Bronchus fibroblast of lung (primary cell): ENCODE measurements around the gene ADAMTSL5. TPM values are rescaled to one million over a fixed set of nuclear protein-coding genes. Genes with fewer than 3 reads are reported as not detected.

Source experiments
- total RNA-seq: library from RNA; depleted of rRNA; stranded (reverse); fragments of >200 nt; gene quantifications from 2 replicates; pipeline ENCODE4 v1.2.3, GENCODE V29; 2015

Gene ADAMTSL5
- total RNA-seq, result 1.2 and 2.0 TPM in 2 replicates

GRCh38 chr19:1512671-1513498 is at the start of gene ADAMTSL5:
Gene ADAMTSL5 (minus strand): TSS chr19:1513019. CDS start chr19:1510943, 2,076 bp downstream.

GRCh38 chr19:1523412-1524286 is 10.8 kb upstream of the ADAMTSL5 start, which contains the start of gene PLK5:
Gene PLK5 (plus strand): TSS chr19:1524077. CDS start chr19:1526997, 2,920 bp downstream.

GRCh38 chr19:1491114-1491848 is 21.5 kb downstream of the ADAMTSL5 start, which contains the start of gene REEP6:
Gene REEP6 (plus strand): TSS chr19:1491181. CDS start chr19:1491270, 89 bp downstream.

GRCh38 chr19:1490311-1491113 is 22.3 kb downstream of the ADAMTSL5 start, which contains the start of gene PCSK4:
Gene PCSK4 (minus strand): TSS chr19:1490350. CDS start chr19:1490346, 4 bp downstream.

GRCh38 chr19:1478934-1479707 is 33.7 kb downstream of the ADAMTSL5 start, which contains the start of gene C19orf25:
Gene C19orf25 (minus strand): TSS chr19:1479215. CDS start chr19:1478903, 312 bp downstream.

Other genes starting within 250 kb of the ADAMTSL5 start
- gene CIRBP, start 243.7 kb downstream of the ADAMTSL5 start, total RNA-seq, result 300 and 305 TPM in 2 replicates
- gene FAM174C, start 237.5 kb downstream of the ADAMTSL5 start, total RNA-seq, result 57.2 and 66.0 TPM in 2 replicates
- not detected in 2 replicates for gene EFNA2, start 227.1 kb downstream of the ADAMTSL5 start, total RNA-seq
- gene NDUFS7, start 129.1 kb downstream of the ADAMTSL5 start, total RNA-seq, result 187 and 192 TPM in 2 replicates
- 37.5 and 55.8 TPM in 2 replicates for gene GAMT, start 111.5 kb downstream of the ADAMTSL5 start, total RNA-seq
- gene DAZAP1, start 105.4 kb downstream of the ADAMTSL5 start, total RNA-seq, result 117 and 138 TPM in 2 replicates
- gene RPS15, start 74.6 kb downstream of the ADAMTSL5 start, total RNA-seq, result 3,175 and 3,222 TPM in 2 replicates
- under 0.01 TPM in 2 replicates for gene APC2, start 62.9 kb downstream of the ADAMTSL5 start, total RNA-seq
- 34.3 and 35.2 TPM in 2 replicates for gene C19orf25, start 33.8 kb downstream of the ADAMTSL5 start, total RNA-seq
- 1.2 and 1.6 TPM in 2 replicates for gene PCSK4, start 22.7 kb downstream of the ADAMTSL5 start, total RNA-seq
- gene REEP6, start 21.8 kb downstream of the ADAMTSL5 start, total RNA-seq, result 2.2 and 2.5 TPM in 2 replicates
- not detected in 2 replicates for gene PLK5, start 11.1 kb upstream of the ADAMTSL5 start, total RNA-seq
- gene MEX3D, start 55.3 kb upstream of the ADAMTSL5 start, total RNA-seq, result 41.9 and 50.9 TPM in 2 replicates
- gene MBD3, start 79.8 kb upstream of the ADAMTSL5 start, total RNA-seq, result 120 and 127 TPM in 2 replicates
- gene UQCR11, start 92.4 kb upstream of the ADAMTSL5 start, total RNA-seq, result 97.7 and 103 TPM in 2 replicates
- 170 and 180 TPM in 2 replicates for gene TCF3, start 139.6 kb upstream of the ADAMTSL5 start, total RNA-seq
- gene ONECUT3, start 240.5 kb upstream of the ADAMTSL5 start, total RNA-seq, result not detected in 2 replicates